Brain microvascular endothelial cell (primary cell): ENCODE measurements around the gene LRRTM4.

Source experiments
- DNase-seq: peaks from one replicate; pipeline ENCODE4 v3.0.0-alpha.2; 2020
- H3K27ac ChIP-seq: fragments of 250-450 bp; sonication (Bioruptor Pico); 2 replicates; pipeline ENCODE4 v1.5.1; 2020; ENCODE audit warnings: mild to moderate bottlenecking, moderate library complexity
- H3K27me3 ChIP-seq: fragments of 250-450 bp; sonication (Bioruptor Pico); replicated peaks from 2 replicates; pipeline ENCODE4 v1.5.1; 2020; ENCODE audit warnings: mild to moderate bottlenecking
- H3K36me3 ChIP-seq: fragments of 250-450 bp; sonication (Bioruptor Pico); replicated peaks from 2 replicates; pipeline ENCODE4 v1.5.1; 2020; ENCODE audit warnings: mild to moderate bottlenecking
- H3K4me3 ChIP-seq: 2 replicates; pipeline ENCODE4 v1.5.1; 2011; ENCODE audit warnings: low read depth, mild to moderate bottlenecking, control low read depth, low read length, moderate library complexity
- CTCF ChIP-seq: IDR thresholded peaks from 2 replicates; pipeline ENCODE4 v1.5.1; 2011; ENCODE audit warnings: low read depth, mild to moderate bottlenecking, moderate library complexity, low read length, control low read depth, inconsistent platforms; ENCODE audit errors: missing control alignments
- in situ Hi-C: cut with HindIII; loops from 2 replicates; pipeline ENCODE4 v1.10.0; 2017; ENCODE audit warnings: low sequenced_read_pairs, low pct_ligation_motif_present

The LRRTM4 gene

GRCh38 chr2:76839826-76840225 is 682.4 kb downstream of the LRRTM4 start:
- DNase-seq = no peak
- no peak for TF ChIP-seq CTCF
- H3K4me3 ChIP-seq = no peak overlapping the region
- no peaks in the 10 kb centered on the region for H3K36me3 ChIP-seq
- in situ Hi-C loops = no loop called here
- no peaks in the 10 kb centered on the region for H3K27me3 ChIP-seq
- no peak overlapping the region for H3K27ac ChIP-seq

GRCh38 chr2:76829374-76830234 is 692.6 kb downstream of the LRRTM4 start:
- in situ Hi-C loops = no loop called here
- no peak for DNase-seq
- no peak overlapping the region for H3K27ac ChIP-seq
- TF ChIP-seq CTCF = no peak
- no peaks in the 10 kb centered on the region for H3K27me3 ChIP-seq
- H3K4me3 ChIP-seq = no peak overlapping the region
- no peaks in the 10 kb centered on the region for H3K36me3 ChIP-seq

- Histone ChIP-seq H3K36me3 (no peaks in the 10 kb centered on the region), H3K4me3 (no peak overlapping the region), H3K27ac (no peak overlapping the region), H3K27me3 (no peaks in the 10 kb centered on the region)
- in situ Hi-C loops = no loop called here
- DNase-seq = no peak
- no peak for TF ChIP-seq CTCF
These were observed 695.5 kb downstream of the LRRTM4 start for GRCh38 chr2:76826691-76827090.

GRCh38 chr2:76825140-76825970 is 696.8 kb downstream of the LRRTM4 start:
- no peak for TF ChIP-seq CTCF
- Histone ChIP-seq H3K36me3 (no peaks in the 10 kb centered on the region), H3K27me3 (no peaks in the 10 kb centered on the region), H3K4me3 (no peak overlapping the region), H3K27ac (no peak overlapping the region)
- in situ Hi-C loops = no loop called here
- DNase-seq = no peak

GRCh38 chr2:76821731-76822130 is 700.4 kb downstream of the LRRTM4 start:
- TF ChIP-seq CTCF = no peak
- Histone ChIP-seq H3K27me3 (no peaks in the 10 kb centered on the region), H3K36me3 (no peaks in the 10 kb centered on the region), H3K27ac (no peak overlapping the region), H3K4me3 (no peak overlapping the region)
- no peak for DNase-seq
- in situ Hi-C loops = no loop called here
